Measurements from ENCODE around the gene JOSD2.

Gene JOSD2

GRCh38 chr19:50512999-50513745, 2.2 kb upstream of the JOSD2 start:
- no peak for DNase-seq

- no peak for DNase-seq
These were observed 1.4 kb upstream of the JOSD2 start for GRCh38 chr19:50512112-50512998.

- no peak for DNase-seq
These were observed 307 bp downstream of the JOSD2 start for GRCh38 chr19:50510700-50511068.

- DNase-seq = no peak
These were observed 795 bp downstream of the JOSD2 start for GRCh38 chr19:50510121-50510670.

GRCh38 chr19:50509366-50509765, 1.6 kb downstream of the JOSD2 start:
- no peak for DNase-seq

- DNase-seq = no peak
These were observed 2.2 kb downstream of the JOSD2 start for GRCh38 chr19:50508843-50509190.

- DNase-seq = no peak
These were observed 3.6 kb downstream of the JOSD2 start for GRCh38 chr19:50507376-50507775.

- no peak for DNase-seq
These were observed 4.3 kb downstream of the JOSD2 start for GRCh38 chr19:50506700-50507099.

- no peak for DNase-seq
These were observed 5.0 kb downstream of the JOSD2 start for GRCh38 chr19:50505856-50506611.

- DNase-seq = no peak
These were observed 9.2 kb downstream of the JOSD2 start for GRCh38 chr19:50501568-50502475.

- no peak for DNase-seq
These were observed 9.8 kb downstream of the JOSD2 start for GRCh38 chr19:50501186-50501567.

GRCh38 chr19:50500753-50501151, 10.2 kb downstream of the JOSD2 start:
- no peak for DNase-seq

GRCh38 chr19:50500060-50500752, 10.8 kb downstream of the JOSD2 start:
- DNase-seq = no peak

GRCh38 chr19:50498219-50499056, 12.6 kb downstream of the JOSD2 start:
- no peak for DNase-seq

GRCh38 chr19:50497022-50497405, 14.0 kb downstream of the JOSD2 start:
- no peak for DNase-seq

GRCh38 chr19:50496189-50497021, 14.6 kb downstream of the JOSD2 start:
- DNase-seq = no peak

GRCh38 chr19:50495020-50495531, 15.9 kb downstream of the JOSD2 start:
- DNase-seq = no peak

- DNase-seq = no peak
These were observed 16.6 kb downstream of the JOSD2 start for GRCh38 chr19:50494186-50495019.
